ENCODE measurements around the gene TMEM240.
"Not testable (repeated sequence)": the region's sequence is repeated elsewhere in the genome, so short reads cannot be mapped to it uniquely, and the experiment has no call there.

The TMEM240 gene

DNA sequence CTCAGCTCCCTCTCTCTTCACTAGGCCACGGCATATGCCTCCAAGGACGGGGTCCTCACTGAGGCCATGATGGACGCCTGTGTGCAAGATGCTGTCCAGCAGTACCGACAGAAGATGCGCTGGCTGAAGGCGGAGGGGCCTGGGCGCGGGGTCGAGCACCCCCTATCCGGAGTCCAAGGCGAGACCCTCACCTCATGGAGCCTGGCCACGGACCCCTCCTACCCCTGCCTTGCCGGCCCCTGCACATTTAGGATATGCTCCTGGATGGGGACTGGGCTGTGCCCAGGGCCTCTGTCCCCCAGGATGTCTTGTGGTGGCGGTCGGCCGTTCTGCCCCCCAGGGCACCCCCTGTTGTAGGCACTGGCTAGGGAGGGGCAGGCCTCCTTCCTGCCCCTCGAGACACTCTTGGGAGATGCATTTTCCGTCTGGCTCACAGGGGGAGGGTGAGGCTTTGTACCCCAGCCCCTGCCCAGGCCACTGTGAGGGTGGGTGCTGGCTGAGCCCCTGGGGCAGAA lies 44.9 kb downstream of the TMEM240 start:
- DNase-seq (ENCODE audit: low read depth in 2 of 2): not testable (repeated sequence)

DNA sequence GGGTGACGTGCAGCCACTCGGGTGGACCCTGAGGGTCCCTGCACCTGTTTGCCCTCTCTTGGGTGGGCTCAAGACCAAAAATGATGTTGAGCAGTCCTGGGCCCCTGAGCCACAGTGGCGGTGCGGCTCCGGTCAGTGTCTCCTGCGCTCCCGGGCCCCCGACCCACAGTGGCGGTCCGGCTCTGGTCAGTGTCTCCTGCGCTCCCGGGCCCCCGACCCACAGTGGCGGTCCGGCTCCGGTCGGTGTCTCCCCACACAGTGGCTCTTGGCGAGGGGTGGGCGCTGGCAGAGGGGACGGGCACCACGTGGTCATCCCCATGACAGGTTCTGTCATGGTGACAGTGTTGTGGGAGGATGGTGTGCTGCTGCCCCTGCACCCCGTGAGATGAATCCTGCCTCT lies 46.1 kb downstream of the TMEM240 start:
- not testable (repeated sequence) for DNase-seq (ENCODE audit: low read depth in 2 of 2)

DNA sequence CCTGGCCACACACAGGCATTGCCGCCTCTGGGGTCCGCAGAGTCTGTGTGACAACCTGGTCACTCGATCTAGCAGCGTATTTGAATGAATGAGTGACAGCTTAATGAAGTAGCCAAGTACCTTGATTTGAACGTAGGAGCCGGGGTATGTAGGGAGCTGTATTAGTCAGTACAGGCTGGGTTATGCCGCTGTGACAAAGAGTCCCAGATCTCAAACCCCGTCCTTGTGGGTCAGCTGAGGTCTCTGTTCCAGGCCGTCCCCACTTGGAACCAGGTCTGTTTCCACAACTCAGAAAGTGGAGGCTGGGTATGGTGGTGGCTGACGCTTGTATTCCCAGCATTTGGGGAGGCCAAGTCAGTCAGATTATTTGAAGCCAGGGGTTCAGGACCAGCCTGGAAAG lies 48.8 kb downstream of the TMEM240 start:
- DNase-seq (ENCODE audit: low read depth in 2 of 2): no peak

DNA sequence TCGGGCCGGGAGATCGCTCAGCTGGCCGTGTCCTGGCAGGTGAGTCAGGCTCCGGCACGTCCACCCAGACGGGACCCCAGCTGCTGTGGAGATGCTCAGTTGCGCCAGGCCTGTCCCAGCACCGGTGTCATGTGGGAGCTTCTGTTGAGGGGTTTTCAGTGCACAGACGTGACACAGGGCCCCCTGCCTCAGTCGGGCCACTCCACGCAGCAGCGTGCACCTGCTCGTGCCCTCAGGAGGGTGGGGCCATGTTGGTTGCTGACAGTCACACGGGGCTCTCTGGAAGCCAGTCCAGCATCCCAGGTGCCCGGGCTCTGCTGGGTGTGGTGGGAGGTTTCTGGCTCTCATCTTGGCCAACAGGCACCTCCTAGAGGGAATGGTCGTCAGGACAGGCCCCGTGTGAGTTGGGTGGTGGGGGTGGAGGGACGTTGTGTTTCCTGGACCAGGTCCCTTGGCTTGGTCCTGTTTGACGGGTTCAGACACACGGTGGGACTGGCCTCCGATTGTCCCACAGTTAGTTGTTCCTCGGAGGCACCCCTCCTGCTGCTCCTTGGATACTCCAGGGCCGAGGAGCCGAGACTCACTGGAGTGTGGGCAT lies 49.7 kb downstream of the TMEM240 start:
- DNase-seq (ENCODE audit: low read depth in 2 of 2): no peak

DNA sequence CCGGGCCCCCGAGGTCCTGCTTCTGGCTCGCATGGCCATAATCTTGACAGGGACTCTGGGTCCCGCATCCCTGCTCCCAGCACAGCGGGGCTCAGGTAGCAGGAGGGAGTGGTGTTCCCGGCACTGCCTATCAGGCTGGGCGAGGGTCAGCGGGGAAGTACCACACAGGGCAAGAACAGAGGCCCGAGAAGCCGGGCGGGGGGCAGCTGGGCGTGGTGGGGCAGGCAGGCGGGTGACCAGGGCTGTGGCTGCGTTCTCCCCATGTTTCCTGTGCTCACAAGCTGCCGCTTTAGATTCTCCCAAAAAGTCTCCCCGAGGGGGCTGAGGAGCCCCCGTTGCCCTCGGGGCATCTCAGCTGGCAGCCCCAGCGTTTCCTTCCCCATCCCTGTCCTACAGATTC lies 50.6 kb downstream of the TMEM240 start:
- no peak for DNase-seq (ENCODE audit: low read depth in 2 of 2)

DNA sequence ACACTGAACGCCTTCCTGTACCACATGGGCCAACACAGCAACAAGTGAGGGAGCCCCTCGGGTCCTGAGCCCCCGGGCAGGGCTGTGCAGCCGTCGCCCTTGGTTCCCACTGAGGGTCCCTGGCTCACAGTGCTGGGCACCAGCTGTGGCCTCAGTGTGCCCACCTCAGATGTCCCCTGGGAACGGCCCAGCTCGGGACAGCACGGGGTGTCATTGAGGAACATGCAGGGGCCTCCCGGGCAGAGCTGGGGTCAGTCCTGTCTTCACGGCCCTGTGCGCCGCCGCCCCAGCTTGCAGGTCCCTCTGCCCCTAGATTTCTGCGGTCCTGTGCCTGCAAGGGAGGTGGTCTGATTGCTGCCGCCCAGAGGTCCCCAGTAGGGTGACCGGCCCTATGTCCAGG lies 51.2 kb downstream of the TMEM240 start:
- DNase-seq (ENCODE audit: low read depth in 2 of 2): no peak

DNA sequence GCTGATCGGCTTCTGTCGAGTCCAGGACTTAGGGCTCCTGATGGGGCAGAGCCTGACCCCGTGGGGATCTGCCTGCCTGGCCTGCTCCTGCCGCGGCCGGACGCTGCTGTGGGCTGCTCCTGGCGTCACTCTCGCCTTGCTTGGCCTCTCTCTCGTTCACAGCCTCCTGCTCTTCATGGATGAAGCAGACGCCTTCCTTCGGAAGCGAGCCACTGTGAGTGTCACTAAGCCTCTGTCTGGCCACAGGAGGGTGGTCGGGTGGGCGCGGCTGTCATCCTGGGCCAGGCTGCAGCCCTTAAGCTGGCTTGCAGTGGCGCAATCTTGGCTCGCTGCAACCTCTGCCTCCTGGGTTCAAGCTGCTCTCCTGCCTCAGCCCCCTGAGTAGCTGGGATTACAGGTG lies 52.7 kb downstream of the TMEM240 start:
- no peak for DNase-seq (ENCODE audit: low read depth in 2 of 2)

DNA sequence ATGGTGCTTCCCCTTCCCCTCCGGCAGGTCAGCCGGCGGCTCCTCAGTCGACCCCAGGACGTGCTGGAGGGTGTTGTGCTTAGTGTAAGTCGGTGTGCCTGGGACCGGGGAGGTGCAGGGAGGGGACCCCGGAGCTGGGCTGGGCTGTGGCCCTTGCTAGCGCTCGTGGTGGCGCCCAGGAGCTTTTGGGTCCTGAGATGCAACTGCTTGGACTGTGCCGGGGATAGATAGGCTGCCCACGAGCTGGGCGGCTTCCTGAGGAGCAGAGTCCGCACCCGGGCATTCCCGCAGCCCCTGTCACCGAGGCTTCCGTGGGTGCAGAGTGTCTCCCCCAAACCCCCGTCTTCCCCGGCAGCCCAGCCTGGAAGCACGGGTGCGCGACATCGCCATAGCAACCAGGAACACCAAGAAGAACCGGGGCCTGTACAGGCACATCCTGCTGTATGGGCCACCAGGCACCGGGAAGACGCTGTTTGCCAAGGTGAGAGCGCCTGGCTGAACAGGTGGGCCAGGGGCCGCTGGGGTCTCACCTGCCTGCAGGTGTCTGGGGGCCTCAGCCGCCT lies 54.6 kb downstream of the TMEM240 start:
- not testable (repeated sequence) for DNase-seq (ENCODE audit: low read depth in 2 of 2)

DNA sequence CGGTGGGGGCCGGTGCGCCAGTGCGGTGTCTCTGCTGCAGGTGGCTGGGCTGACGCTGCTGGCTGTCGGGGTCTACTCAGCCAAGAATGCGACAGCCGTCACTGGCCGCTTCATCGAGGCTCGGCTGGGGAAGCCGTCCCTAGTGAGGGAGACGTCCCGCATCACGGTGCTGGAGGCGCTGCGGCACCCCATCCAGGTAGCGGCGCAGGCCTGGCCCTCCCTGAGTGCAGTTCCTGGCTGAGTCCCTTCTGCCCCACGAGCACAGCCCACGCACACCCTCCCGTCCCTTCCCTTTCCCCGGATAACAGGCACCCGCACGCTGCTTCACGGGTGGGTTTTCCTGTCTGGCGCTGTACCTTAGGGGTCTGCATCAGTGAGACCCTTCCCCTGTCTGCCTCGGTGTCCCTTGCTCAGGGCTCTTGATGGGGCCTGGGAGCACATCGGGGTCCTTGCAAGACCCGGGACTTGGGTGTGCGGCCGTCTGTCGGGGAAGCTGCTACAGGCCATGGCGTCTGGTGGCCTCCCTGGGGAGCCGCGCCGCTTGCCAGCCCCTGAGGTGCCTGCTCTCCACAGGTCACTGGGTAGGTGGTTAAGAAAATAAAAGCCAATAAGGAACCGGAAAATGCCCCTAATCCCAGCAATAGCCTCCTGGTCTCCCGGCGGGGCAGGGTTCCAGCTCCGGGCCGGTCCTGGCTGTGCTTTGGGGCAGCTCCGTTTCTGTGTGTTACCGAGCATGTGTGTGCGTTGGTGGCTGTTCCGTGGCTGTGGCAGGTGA lies 55.3 kb downstream of the TMEM240 start:
- not testable (repeated sequence) for DNase-seq (ENCODE audit: low read depth in 2 of 2)
